Tibial nerve (tissue), 4 donors: ENCODE measurements around the gene TSHZ2. TPM values are rescaled to one million over a fixed set of nuclear protein-coding genes. Genes with fewer than 3 reads are reported as not detected.

ENCODE experiments used
- DNase-seq, 2 donors: peaks; one replicate each; pipeline ENCODE4 v3.0.0-alpha.2; 2019; ENCODE audit warnings: low spot score in 2 of 2
- H3K27ac ChIP-seq, 4 donors: fragments of 200-600 bp; sonication (generic) in 3 of 4; one replicate each; pipeline ENCODE4 v1.5.1; 2017 to 2019; ENCODE audit warnings: mild to moderate bottlenecking in 1 of 4
- H3K27me3 ChIP-seq, 2 donors: fragments of 200-600 bp; sonication (generic) in 1 of 2; one replicate each; pipeline versions ENCODE4 v1.5.1 to v1.6.0; 2017 to 2019
- H3K36me3 ChIP-seq, 3 donors: fragments of 200-600 bp; sonication (generic); one replicate each; pipeline ENCODE4 v1.5.1; 2018 to 2019
- H3K4me1 ChIP-seq, 4 donors: fragments of 200-600 bp; sonication (generic) in 3 of 4; one replicate each; pipeline ENCODE4 v1.5.1; 2017 to 2019
- H3K4me3 ChIP-seq, 4 donors: fragments of 200-600 bp; sonication (generic) in 3 of 4; one replicate each; pipeline ENCODE4 v1.5.1; 2017 to 2019; ENCODE audit warnings: mild to moderate bottlenecking in 1 of 4, moderate library complexity in 1 of 4
- H3K9me3 ChIP-seq, 4 donors: fragments of 200-600 bp; sonication (generic) in 3 of 4; one replicate each; pipeline ENCODE4 v1.5.1; 2017 to 2019
- EP300 ChIP-seq, 2 donors: sonication (generic); formaldehyde crosslinking; IDR thresholded peaks; one replicate each; pipeline ENCODE4 v1.6.1; 2017; ENCODE audit warnings: antibody characterized with exemption in 2 of 2, mild to moderate bottlenecking in 1 of 2
- POLR2A ChIP-seq, 2 donors: fragments of 450-650 bp; IDR thresholded peaks; one replicate each; pipeline ENCODE4 v1.6.1; 2017; ENCODE audit warnings: antibody characterized with exemption in 2 of 2, mild to moderate bottlenecking in 2 of 2, moderate library complexity in 2 of 2
- WGBS, 2 donors: methylation state at CpG; one replicate each; pipeline ENCODE4 v1.1.5; 2018; 5-methylcytosine and 5-hydroxymethylcytosine counted together
- total RNA-seq, 4 donors: library from RNA; depleted of rRNA; stranded (reverse); fragments of >200 nt; gene quantifications; one replicate each; pipeline ENCODE4 v1.1.0, GENCODE V29; 2016
- TF ChIP-seq, protein P1 (sequence below), 5 experiments: fragments of 200-600 bp in 3 of 5; fragments of 450-650 bp in 2 of 5; sonication (generic) in 3 of 5; IDR thresholded peaks; one replicate each; pipeline ENCODE4 v1.5.1; 2016 to 2019; ENCODE audit warnings: antibody characterized with exemption in 5 of 5, mild to moderate bottlenecking in 3 of 5, moderate library complexity in 2 of 5

TSHZ2 gene
- total RNA-seq, 4 donors from 2014 or later: 20.9 to 33.7 (median 25.1) TPM

DNA sequence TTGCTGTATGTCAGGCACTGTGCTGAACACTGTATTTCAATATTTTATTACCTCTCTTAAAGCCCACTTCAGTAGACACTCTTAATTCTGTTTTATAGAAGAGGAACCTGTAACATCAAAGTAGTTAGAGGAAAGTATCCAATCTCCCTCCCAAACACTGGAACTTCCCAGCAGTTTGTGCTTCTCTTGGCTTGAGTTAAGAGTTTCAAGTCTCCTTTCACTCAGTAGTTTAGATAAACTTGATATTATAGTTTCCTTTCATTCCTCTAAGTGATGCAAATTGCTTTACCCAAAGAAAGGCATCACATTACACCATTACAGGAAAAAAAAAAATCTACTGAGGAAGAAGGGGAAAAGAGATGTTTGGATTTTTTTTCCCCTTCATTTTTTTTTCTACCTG, 164.3 kb downstream of the TSHZ2 start:
- TF ChIP-seq POLR2A (IDR thresholded peaks at IDR 0.05) (no peak), EP300 (IDR thresholded peaks at IDR 0.05) (no peak)
- TF ChIP-seq, protein P1, sequence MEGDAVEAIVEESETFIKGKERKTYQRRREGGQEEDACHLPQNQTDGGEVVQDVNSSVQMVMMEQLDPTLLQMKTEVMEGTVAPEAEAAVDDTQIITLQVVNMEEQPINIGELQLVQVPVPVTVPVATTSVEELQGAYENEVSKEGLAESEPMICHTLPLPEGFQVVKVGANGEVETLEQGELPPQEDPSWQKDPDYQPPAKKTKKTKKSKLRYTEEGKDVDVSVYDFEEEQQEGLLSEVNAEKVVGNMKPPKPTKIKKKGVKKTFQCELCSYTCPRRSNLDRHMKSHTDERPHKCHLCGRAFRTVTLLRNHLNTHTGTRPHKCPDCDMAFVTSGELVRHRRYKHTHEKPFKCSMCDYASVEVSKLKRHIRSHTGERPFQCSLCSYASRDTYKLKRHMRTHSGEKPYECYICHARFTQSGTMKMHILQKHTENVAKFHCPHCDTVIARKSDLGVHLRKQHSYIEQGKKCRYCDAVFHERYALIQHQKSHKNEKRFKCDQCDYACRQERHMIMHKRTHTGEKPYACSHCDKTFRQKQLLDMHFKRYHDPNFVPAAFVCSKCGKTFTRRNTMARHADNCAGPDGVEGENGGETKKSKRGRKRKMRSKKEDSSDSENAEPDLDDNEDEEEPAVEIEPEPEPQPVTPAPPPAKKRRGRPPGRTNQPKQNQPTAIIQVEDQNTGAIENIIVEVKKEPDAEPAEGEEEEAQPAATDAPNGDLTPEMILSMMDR (IDR thresholded peaks at IDR 0.05): no peak
- H3K4me3 ChIP-seq: no peak overlapping the region
- no peaks in the 10 kb centered on the region for H3K36me3 ChIP-seq
- H3K27ac ChIP-seq: no peak overlapping the region
- H3K4me1 ChIP-seq: peaks cover 0 to 4% (median 0%) of the 10 kb centered on the region in 4 donors
- no peaks in the 10 kb centered on the region for H3K27me3 ChIP-seq
- H3K9me3 ChIP-seq: no peaks in the 10 kb centered on the region
- DNase-seq: no peak

DNA sequence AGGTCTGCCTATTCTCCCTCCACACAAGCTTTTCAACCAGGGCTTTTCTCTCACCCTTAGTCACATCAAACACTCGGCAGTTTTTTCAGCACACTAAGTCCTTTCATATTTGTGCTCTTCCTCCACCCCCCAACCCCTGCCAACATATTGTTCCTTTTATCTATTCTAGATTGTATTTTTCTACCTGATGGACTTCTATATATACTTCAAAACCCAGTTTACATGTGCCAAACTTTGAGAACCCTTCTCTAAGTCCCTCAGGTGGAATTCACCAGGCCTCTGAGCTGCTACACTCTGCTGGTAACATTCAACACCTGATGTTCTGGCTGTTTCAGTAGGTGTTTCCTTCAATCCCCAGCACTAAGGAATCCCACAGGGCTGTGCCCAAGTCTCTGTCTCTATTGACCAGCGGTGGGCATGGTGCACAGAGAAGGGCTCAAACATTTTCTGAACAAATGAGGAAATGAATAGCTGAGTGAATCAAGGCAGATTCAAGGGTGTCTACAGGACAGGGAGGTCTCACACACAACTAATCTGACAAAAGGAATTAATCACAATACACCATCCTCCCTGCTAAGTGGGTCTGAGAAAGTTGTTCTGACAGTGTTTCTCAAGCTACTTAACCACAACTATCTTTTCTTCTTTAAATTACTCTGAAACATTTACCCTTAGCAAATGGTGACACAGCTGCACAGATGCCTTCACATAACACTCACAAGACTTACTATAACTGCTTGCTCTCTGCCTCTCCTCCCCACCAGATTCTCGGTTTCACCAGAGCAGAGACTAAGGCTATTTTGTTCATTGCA, 166.5 kb downstream of the TSHZ2 start:
- H3K36me3 ChIP-seq: no peaks in the 10 kb centered on the region
- no peak overlapping the region for H3K27ac ChIP-seq
- H3K9me3 ChIP-seq: no peaks in the 10 kb centered on the region
- 82 to 85% methylated on average over 3 of the region's 3 CpGs for WGBS, 2 donors
- DNase-seq: no peak
- H3K4me3 ChIP-seq: no peak overlapping the region
- TF ChIP-seq POLR2A (IDR thresholded peaks at IDR 0.05): no peak
- TF ChIP-seq, protein P1 (IDR thresholded peaks at IDR 0.05): no peak
- no peak for TF ChIP-seq EP300 (IDR thresholded peaks at IDR 0.05)
- H3K27me3 ChIP-seq: no peaks in the 10 kb centered on the region
- peaks cover 0 to 9% (median 0%) of the 10 kb centered on the region in 4 donors for H3K4me1 ChIP-seq

- TF ChIP-seq, protein P1 (IDR thresholded peaks at IDR 0.05): no peak
- TF ChIP-seq EP300 (IDR thresholded peaks at IDR 0.05): no peak
- TF ChIP-seq POLR2A (IDR thresholded peaks at IDR 0.05): no peak
- H3K36me3 ChIP-seq: no peaks in the 10 kb centered on the region
- WGBS, 2 donors: 83 to 85% methylated on average over 11 of the region's 11 CpGs
- no peak for DNase-seq
- H3K4me3 ChIP-seq: no peak overlapping the region
- no peaks in the 10 kb centered on the region for H3K9me3 ChIP-seq
- no peaks in the 10 kb centered on the region for H3K27me3 ChIP-seq
- no peak overlapping the region for H3K27ac ChIP-seq
- peaks cover 0 to 9% (median 0%) of the 10 kb centered on the region in 4 donors for H3K4me1 ChIP-seq
These were observed 169.3 kb downstream of the TSHZ2 start for GRCh38 chr20:53141201-53142050.

DNA sequence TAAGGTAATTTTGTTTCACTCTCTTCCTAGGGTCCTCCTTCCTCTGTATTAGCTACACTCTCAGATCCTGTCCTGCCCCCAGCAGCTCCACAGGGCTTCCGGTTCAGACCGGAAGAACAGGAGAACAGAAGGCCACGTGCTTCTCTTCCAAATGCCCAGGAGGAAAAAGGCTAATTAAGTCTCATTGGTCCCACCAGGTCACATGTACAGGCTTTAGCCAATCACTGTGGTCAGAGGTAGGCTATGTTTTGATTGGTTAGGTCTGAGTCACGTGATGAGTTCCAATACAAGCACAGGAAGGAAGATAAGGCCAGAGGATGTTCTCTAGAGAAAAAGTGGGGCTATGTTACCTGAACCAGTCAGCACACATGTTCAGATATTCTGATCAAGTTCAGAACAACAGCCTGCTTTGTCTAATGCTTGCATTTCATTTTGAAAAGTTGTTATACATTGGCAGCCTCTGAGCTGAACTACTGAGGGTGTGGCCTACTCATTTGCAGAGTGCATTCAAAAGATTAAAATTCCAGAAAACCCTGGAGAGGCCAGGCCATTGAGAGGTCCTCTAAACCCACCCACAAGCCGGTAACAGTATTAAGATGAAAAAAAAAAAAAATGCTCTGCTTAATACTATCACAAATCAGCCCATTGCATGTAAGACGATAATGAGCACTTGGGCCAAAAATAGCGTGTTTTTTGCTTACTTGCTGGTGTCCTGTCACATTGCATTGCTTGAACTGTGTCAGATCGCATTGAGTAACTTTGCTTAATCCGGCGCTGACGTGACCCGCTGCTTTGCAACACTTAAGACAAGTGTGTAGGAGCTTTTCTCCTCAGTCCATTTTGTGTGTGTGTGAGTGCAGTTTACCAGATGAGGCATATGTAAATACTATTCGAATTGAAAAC, 170.3 kb downstream of the TSHZ2 start:
- Histone ChIP-seq H3K9me3 (no peaks in the 10 kb centered on the region), H3K27ac (no peak overlapping the region), H3K4me3 (no peak overlapping the region), H3K36me3 (no peaks in the 10 kb centered on the region), H3K4me1 (peaks cover 0 to 9% (median 0%) of the 10 kb centered on the region in 4 donors), H3K27me3 (no peaks in the 10 kb centered on the region)
- 68 to 69% methylated on average over 13 of the region's 13 CpGs for WGBS, 2 donors
- DNase-seq: no peak
- TF ChIP-seq, protein P1 (IDR thresholded peaks at IDR 0.05): no peak
- no peak for TF ChIP-seq EP300 (IDR thresholded peaks at IDR 0.05)
- no peak for TF ChIP-seq POLR2A (IDR thresholded peaks at IDR 0.05)
